GM12878 (cell line): ENCODE results near the gene PLBD1. TPM values are rescaled to one million over a fixed set of nuclear protein-coding genes. Genes with fewer than 3 reads are reported as not detected.

Experiments used
- ATF7 ChIP-seq: fragments of 450-650 bp; IDR thresholded peaks from 2 replicates; pipeline ENCODE4 v1.6.1; 2016; ENCODE audit warnings: low read depth, mild to moderate bottlenecking
- RAD51 ChIP-seq: fragments of 450-650 bp; IDR thresholded peaks from 2 replicates; pipeline ENCODE4 v1.6.1; 2016; ENCODE audit warnings: moderate library complexity, mild to moderate bottlenecking, inconsistent platforms
- REST ChIP-seq: IDR thresholded peaks from 2 replicates; pipeline ENCODE4 v1.6.1; 2012; ENCODE audit warnings: mild to moderate bottlenecking, low read depth, low read length
- WRNIP1 ChIP-seq: IDR thresholded peaks from 2 replicates; pipeline ENCODE4 v1.6.1; 2011; ENCODE audit warnings: low read depth, low read length, improper control_type of control experiment, borderline replicate concordance
- ZNF24 ChIP-seq: fragments of 450-650 bp; IDR thresholded peaks from 2 replicates; pipeline ENCODE4 v1.6.1; 2017; ENCODE audit warnings: antibody characterized with exemption, mild to moderate bottlenecking
- polyA plus RNA-seq, 11 experiments: library from polyadenylated mRNA; depleted of rRNA in 4 of 11; unstranded in 6 of 11; stranded (reverse) in 5 of 11; fragments of >200 nt; fragmentation: Nextera tagmentation in 4 of 11; fragmentation: Illumina TruSeq in 1 of 11; extraction: Ambion mirVana in 4 of 11; extraction: Trizol in 1 of 11; gene quantifications; 1 replicate in 1 of 11; 2 replicates in 10 of 11; pipeline versions ENCODE4 v1.2.1 to v1.2.3, GENCODE V29; 2011 to 2016; ENCODE audit warnings: inconsistent platforms in 2 of 11, missing spikeins in 2 of 11, low read depth in 1 of 11
- total RNA-seq, 4 experiments: library from RNA; depleted of rRNA in 3 of 4; stranded (reverse); fragments of >200 nt in 3 of 4; fragmentation: Illumina TruSeq in 1 of 4; extraction: Trizol in 1 of 4; gene quantifications; 2 replicates each; pipeline versions ENCODE4 v1.2.1 to v1.2.3, GENCODE V29; 2013 to 2021
- TF ChIP-seq, protein P1 (sequence below): fragments of 450-650 bp; IDR thresholded peaks from 2 replicates; pipeline ENCODE4 v1.6.1; 2014; ENCODE audit warnings: mild to moderate bottlenecking
- TF ChIP-seq, protein P2 (sequence below): fragments of 450-650 bp; IDR thresholded peaks from 2 replicates; pipeline ENCODE4 v1.6.1; 2017; ENCODE audit warnings: mild to moderate bottlenecking, moderate library complexity
- TF ChIP-seq, protein P3 (sequence below): fragments of 450-650 bp; IDR thresholded peaks from 2 replicates; pipeline ENCODE4 v1.6.1; 2018; ENCODE audit warnings: borderline replicate concordance, mild to moderate bottlenecking; ENCODE audit not compliant: partially characterized antibody
- TF ChIP-seq, protein P4 (sequence below): fragments of 450-650 bp; IDR thresholded peaks from 2 replicates; pipeline ENCODE4 v1.6.1; 2017; ENCODE audit warnings: low read depth, mild to moderate bottlenecking, moderate library complexity
- TF ChIP-seq, protein P5 (sequence below): IDR thresholded peaks from 2 replicates; pipeline ENCODE4 v1.6.1; 2011; ENCODE audit warnings: borderline replicate concordance, low read depth, mild to moderate bottlenecking, moderate library complexity, mixed read lengths, low read length; ENCODE audit not compliant: insufficient read depth; ENCODE audit errors: extremely low read length

The PLBD1 gene
- total and polyA plus RNA-seq, 10 of the 15 experiments (the other 5 are each of a cell fraction or from before 2014, with no cell fraction given): 0.19 to 0.54 (median 0.27) TPM; not detected in 1

- TF ChIP-seq REST (0 out of 2 replicates have a peak, but pooled peaks have one; percentile 14), WRNIP1 (no peak), RAD51 (peak; percentile 17; the same call in 1 of the 2 replicates), ZNF24 (0 out of 2 replicates have a peak, but pooled peaks have one; percentile 21), ATF7 (peak; percentile 71)
- TF ChIP-seq, protein P1, sequence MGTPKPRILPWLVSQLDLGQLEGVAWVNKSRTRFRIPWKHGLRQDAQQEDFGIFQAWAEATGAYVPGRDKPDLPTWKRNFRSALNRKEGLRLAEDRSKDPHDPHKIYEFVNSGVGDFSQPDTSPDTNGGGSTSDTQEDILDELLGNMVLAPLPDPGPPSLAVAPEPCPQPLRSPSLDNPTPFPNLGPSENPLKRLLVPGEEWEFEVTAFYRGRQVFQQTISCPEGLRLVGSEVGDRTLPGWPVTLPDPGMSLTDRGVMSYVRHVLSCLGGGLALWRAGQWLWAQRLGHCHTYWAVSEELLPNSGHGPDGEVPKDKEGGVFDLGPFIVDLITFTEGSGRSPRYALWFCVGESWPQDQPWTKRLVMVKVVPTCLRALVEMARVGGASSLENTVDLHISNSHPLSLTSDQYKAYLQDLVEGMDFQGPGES: no peak
- TF ChIP-seq, protein P2, sequence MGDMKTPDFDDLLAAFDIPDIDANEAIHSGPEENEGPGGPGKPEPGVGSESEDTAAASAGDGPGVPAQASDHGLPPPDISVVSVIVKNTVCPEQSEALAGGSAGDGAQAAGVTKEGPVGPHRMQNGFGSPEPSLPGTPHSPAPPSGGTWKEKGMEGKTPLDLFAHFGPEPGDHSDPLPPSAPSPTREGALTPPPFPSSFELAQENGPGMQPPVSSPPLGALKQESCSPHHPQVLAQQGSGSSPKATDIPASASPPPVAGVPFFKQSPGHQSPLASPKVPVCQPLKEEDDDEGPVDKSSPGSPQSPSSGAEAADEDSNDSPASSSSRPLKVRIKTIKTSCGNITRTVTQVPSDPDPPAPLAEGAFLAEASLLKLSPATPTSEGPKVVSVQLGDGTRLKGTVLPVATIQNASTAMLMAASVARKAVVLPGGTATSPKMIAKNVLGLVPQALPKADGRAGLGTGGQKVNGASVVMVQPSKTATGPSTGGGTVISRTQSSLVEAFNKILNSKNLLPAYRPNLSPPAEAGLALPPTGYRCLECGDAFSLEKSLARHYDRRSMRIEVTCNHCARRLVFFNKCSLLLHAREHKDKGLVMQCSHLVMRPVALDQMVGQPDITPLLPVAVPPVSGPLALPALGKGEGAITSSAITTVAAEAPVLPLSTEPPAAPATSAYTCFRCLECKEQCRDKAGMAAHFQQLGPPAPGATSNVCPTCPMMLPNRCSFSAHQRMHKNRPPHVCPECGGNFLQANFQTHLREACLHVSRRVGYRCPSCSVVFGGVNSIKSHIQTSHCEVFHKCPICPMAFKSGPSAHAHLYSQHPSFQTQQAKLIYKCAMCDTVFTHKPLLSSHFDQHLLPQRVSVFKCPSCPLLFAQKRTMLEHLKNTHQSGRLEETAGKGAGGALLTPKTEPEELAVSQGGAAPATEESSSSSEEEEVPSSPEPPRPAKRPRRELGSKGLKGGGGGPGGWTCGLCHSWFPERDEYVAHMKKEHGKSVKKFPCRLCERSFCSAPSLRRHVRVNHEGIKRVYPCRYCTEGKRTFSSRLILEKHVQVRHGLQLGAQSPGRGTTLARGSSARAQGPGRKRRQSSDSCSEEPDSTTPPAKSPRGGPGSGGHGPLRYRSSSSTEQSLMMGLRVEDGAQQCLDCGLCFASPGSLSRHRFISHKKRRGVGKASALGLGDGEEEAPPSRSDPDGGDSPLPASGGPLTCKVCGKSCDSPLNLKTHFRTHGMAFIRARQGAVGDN: peak; percentile 63; the same call in 1 of the 2 replicates
- TF ChIP-seq, protein P3, sequence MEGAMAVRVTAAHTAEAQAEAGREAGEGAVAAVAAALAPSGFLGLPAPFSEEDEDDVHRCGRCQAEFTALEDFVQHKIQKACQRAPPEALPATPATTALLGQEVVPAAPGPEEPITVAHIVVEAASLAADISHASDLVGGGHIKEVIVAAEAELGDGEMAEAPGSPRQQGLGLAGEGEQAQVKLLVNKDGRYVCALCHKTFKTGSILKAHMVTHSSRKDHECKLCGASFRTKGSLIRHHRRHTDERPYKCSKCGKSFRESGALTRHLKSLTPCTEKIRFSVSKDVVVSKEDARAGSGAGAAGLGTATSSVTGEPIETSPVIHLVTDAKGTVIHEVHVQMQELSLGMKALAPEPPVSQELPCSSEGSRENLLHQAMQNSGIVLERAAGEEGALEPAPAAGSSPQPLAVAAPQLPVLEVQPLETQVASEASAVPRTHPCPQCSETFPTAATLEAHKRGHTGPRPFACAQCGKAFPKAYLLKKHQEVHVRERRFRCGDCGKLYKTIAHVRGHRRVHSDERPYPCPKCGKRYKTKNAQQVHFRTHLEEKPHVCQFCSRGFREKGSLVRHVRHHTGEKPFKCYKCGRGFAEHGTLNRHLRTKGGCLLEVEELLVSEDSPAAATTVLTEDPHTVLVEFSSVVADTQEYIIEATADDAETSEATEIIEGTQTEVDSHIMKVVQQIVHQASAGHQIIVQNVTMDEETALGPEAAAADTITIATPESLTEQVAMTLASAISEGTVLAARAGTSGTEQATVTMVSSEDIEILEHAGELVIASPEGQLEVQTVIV: no peak
- TF ChIP-seq, protein P4, sequence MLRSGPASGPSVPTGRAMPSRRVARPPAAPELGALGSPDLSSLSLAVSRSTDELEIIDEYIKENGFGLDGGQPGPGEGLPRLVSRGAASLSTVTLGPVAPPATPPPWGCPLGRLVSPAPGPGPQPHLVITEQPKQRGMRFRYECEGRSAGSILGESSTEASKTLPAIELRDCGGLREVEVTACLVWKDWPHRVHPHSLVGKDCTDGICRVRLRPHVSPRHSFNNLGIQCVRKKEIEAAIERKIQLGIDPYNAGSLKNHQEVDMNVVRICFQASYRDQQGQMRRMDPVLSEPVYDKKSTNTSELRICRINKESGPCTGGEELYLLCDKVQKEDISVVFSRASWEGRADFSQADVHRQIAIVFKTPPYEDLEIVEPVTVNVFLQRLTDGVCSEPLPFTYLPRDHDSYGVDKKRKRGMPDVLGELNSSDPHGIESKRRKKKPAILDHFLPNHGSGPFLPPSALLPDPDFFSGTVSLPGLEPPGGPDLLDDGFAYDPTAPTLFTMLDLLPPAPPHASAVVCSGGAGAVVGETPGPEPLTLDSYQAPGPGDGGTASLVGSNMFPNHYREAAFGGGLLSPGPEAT: peak; percentile 65; the same call in 1 of the 2 replicates
- TF ChIP-seq, protein P5, sequence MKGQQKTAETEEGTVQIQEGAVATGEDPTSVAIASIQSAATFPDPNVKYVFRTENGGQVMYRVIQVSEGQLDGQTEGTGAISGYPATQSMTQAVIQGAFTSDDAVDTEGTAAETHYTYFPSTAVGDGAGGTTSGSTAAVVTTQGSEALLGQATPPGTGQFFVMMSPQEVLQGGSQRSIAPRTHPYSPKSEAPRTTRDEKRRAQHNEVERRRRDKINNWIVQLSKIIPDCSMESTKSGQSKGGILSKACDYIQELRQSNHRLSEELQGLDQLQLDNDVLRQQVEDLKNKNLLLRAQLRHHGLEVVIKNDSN: no peak
Measured at GRCh38 chr12:14613718-14614117, 46.0 kb upstream of the PLBD1 start (continued).
